Central memory CD8-positive, alpha-beta T cell (primary cell): ENCODE results near the gene ARHGAP22.
A peak's percentile ranks its signal among the peaks of the same experiment; 100 is the strongest.

ENCODE experiments used
- ATAC-seq: fragments of 150-1000 bp; cut with Tn5 transposase; replicated peaks from 2 replicates; pipeline ENCODE4 v1.10.0; 2022; ENCODE audit warnings: mild to moderate bottlenecking, moderate FRiP score, moderate number of reproducible peaks; ENCODE audit not compliant: poor library complexity, severe bottlenecking; ENCODE audit errors: extremely low read depth
- DNase-seq, 2 donors: peaks; one replicate each; pipeline ENCODE4 v3.0.0; 2021; ENCODE audit warnings: low spot score in 2 of 2
- H3K27ac Mint-ChIP-seq: one replicate; pipeline ENCODE4 v1.8.0; 2022; ENCODE audit warnings: low read depth, mild to moderate bottlenecking, moderate library complexity, mixed read lengths
- H3K27me3 Mint-ChIP-seq: one replicate; pipeline ENCODE4 v1.8.0; 2022; ENCODE audit warnings: mixed read lengths
- H3K36me3 Mint-ChIP-seq: one replicate; pipeline ENCODE4 v1.8.0; 2022; ENCODE audit warnings: mild to moderate bottlenecking, moderate library complexity, mixed read lengths; ENCODE audit not compliant: insufficient read depth
- H3K4me1 Mint-ChIP-seq: one replicate; pipeline ENCODE4 v1.8.0; 2022; ENCODE audit warnings: mixed read lengths
- H3K4me3 Mint-ChIP-seq: one replicate; pipeline ENCODE4 v1.8.0; 2022; ENCODE audit warnings: mild to moderate bottlenecking, moderate library complexity, mixed read lengths
- H3K9me3 Mint-ChIP-seq: one replicate; pipeline ENCODE4 v1.8.0; 2022; ENCODE audit warnings: mixed read lengths

ARHGAP22 gene

GRCh38 chr10:48609441-48609840 is 4.6 kb upstream of the ARHGAP22 start:
- Mint-ChIP-seq H3K4me3 (no peak overlapping the region), H3K9me3 (no peaks in the 10 kb centered on the region), H3K4me1 (peaks cover 4% of the 10 kb centered on the region), H3K27me3 (peaks cover 59% of the 10 kb centered on the region), H3K27ac (no peak overlapping the region), H3K36me3 (no peaks in the 10 kb centered on the region)
- ATAC-seq (no peak), DNase-seq (peak in 1 of 2 donors; percentile 1)

- H3K27ac Mint-ChIP-seq = no peak overlapping the region
- no peak overlapping the region for H3K4me3 Mint-ChIP-seq
- DNase-seq = peak in 1 of 2 donors; percentile 1
- peaks cover 63% of the 10 kb centered on the region for H3K27me3 Mint-ChIP-seq
- no peak for ATAC-seq
- no peaks in the 10 kb centered on the region for H3K36me3 Mint-ChIP-seq
- H3K9me3 Mint-ChIP-seq = no peaks in the 10 kb centered on the region
- peaks cover 4% of the 10 kb centered on the region for H3K4me1 Mint-ChIP-seq
These were observed 4.1 kb upstream of the ARHGAP22 start for GRCh38 chr10:48608976-48609375.

GRCh38 chr10:48608279-48608681 is 3.4 kb upstream of the ARHGAP22 start:
- Mint-ChIP-seq H3K4me3 (no peak overlapping the region), H3K36me3 (no peaks in the 10 kb centered on the region), H3K9me3 (no peaks in the 10 kb centered on the region), H3K27me3 (peaks cover 66% of the 10 kb centered on the region), H3K27ac (no peak overlapping the region), H3K4me1 (peaks cover 4% of the 10 kb centered on the region)
- ATAC-seq (peak; percentile 43), DNase-seq (peak in 1 of 2 donors; percentile 12)

- peaks cover 4% of the 10 kb centered on the region for H3K4me1 Mint-ChIP-seq
- no peak overlapping the region for H3K4me3 Mint-ChIP-seq
- H3K27ac Mint-ChIP-seq = no peak overlapping the region
- H3K9me3 Mint-ChIP-seq = no peaks in the 10 kb centered on the region
- H3K36me3 Mint-ChIP-seq = no peaks in the 10 kb centered on the region
- H3K27me3 Mint-ChIP-seq = peaks cover 59% of the 10 kb centered on the region
- DNase-seq = peak in 1 of 2 donors; percentile 6
- ATAC-seq = no peak
These were observed 2.7 kb upstream of the ARHGAP22 start for GRCh38 chr10:48607356-48608278.

GRCh38 chr10:48606530-48607355 is 1.9 kb upstream of the ARHGAP22 start:
- no peaks in the 10 kb centered on the region for H3K36me3 Mint-ChIP-seq
- H3K4me3 Mint-ChIP-seq = no peak overlapping the region
- H3K9me3 Mint-ChIP-seq = no peaks in the 10 kb centered on the region
- ATAC-seq (no peak), DNase-seq (peak in 1 of 2 donors; percentile 7)
- H3K27ac Mint-ChIP-seq = no peak overlapping the region
- H3K4me1 Mint-ChIP-seq = peaks cover 4% of the 10 kb centered on the region
- peaks cover 51% of the 10 kb centered on the region for H3K27me3 Mint-ChIP-seq

GRCh38 chr10:48605786-48606529 is 1.1 kb upstream of the ARHGAP22 start:
- no peaks in the 10 kb centered on the region for H3K9me3 Mint-ChIP-seq
- H3K4me3 Mint-ChIP-seq = no peak overlapping the region
- no peak overlapping the region for H3K27ac Mint-ChIP-seq
- no peaks in the 10 kb centered on the region for H3K36me3 Mint-ChIP-seq
- H3K27me3 Mint-ChIP-seq = peaks cover 48% of the 10 kb centered on the region
- DNase-seq = peak in 1 of 2 donors; percentile 5
- peaks cover 4% of the 10 kb centered on the region for H3K4me1 Mint-ChIP-seq
- no peak for ATAC-seq

- H3K4me1 Mint-ChIP-seq = peaks cover 4% of the 10 kb centered on the region
- no peak for DNase-seq
- peaks cover 40% of the 10 kb centered on the region for H3K27me3 Mint-ChIP-seq
- no peaks in the 10 kb centered on the region for H3K9me3 Mint-ChIP-seq
- no peaks in the 10 kb centered on the region for H3K36me3 Mint-ChIP-seq
- H3K4me3 Mint-ChIP-seq = no peak overlapping the region
- no peak overlapping the region for H3K27ac Mint-ChIP-seq
- ATAC-seq = no peak
These were observed 558 bp downstream of the ARHGAP22 start for GRCh38 chr10:48604039-48604990.

- Mint-ChIP-seq H3K36me3 (no peaks in the 10 kb centered on the region), H3K4me3 (no peak overlapping the region), H3K4me1 (peaks cover 4% of the 10 kb centered on the region), H3K9me3 (no peaks in the 10 kb centered on the region), H3K27ac (no peak overlapping the region), H3K27me3 (peaks cover 43% of the 10 kb centered on the region)
- DNase-seq (no peak), ATAC-seq (no peak)
These were observed 1.3 kb downstream of the ARHGAP22 start for GRCh38 chr10:48603421-48604038.

GRCh38 chr10:48602401-48603135 is 2.3 kb downstream of the ARHGAP22 start:
- Mint-ChIP-seq H3K36me3 (no peaks in the 10 kb centered on the region), H3K4me1 (peaks cover 4% of the 10 kb centered on the region), H3K4me3 (no peak overlapping the region), H3K9me3 (no peaks in the 10 kb centered on the region), H3K27ac (no peak overlapping the region), H3K27me3 (peaks cover 52% of the 10 kb centered on the region)
- DNase-seq (no peak), ATAC-seq (no peak)

- H3K4me3 Mint-ChIP-seq = no peak overlapping the region
- ATAC-seq = no peak
- peaks cover 4% of the 10 kb centered on the region for H3K4me1 Mint-ChIP-seq
- H3K27me3 Mint-ChIP-seq = peaks cover 52% of the 10 kb centered on the region
- no peaks in the 10 kb centered on the region for H3K36me3 Mint-ChIP-seq
- H3K27ac Mint-ChIP-seq = no peak overlapping the region
- no peaks in the 10 kb centered on the region for H3K9me3 Mint-ChIP-seq
- DNase-seq = no peak
These were observed 3.1 kb downstream of the ARHGAP22 start for GRCh38 chr10:48601789-48602188.
